ENCODE data around the gene GNB2.
"Not testable (repeated sequence)": the region's sequence is repeated elsewhere in the genome, so short reads cannot be mapped to it uniquely, and the experiment has no call there.

GNB2 gene

GRCh38 chr7:100673302-100673941 lies at the start of gene GNB2:
TSS of gene GNB2 (plus strand) at chr7:100673740. CDS start at chr7:100676266, 2,526 bp downstream.
- DNase-seq: peak; percentile 99

GRCh38 chr7:100623951-100624824 lies 49.4 kb upstream of the GNB2 start:
- DNase-seq: no peak

- no peak for DNase-seq
Measured at GRCh38 chr7:100626055-100626454, 47.5 kb upstream of the GNB2 start.

GRCh38 chr7:100626530-100627237 lies 46.9 kb upstream of the GNB2 start:
- peak; percentile 64 to 89 for DNase-seq

DNA sequence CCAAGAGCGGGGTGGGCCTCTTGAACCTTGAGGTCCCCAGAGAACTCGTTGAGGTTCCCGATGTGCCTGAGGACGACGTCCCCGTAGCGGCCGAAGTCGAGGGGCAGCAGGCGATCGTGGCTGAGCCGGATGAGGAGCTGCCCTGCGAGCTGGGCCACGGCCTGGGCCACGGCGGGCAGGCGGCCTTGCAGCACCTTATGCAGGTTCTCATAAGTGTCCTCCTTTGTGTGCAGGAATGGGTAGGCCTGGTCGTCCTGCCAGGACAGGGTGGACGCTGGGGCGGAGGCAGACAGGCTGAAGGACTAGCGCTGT lies 46.3 kb upstream of the GNB2 start:
- DNase-seq: no peak

DNA sequence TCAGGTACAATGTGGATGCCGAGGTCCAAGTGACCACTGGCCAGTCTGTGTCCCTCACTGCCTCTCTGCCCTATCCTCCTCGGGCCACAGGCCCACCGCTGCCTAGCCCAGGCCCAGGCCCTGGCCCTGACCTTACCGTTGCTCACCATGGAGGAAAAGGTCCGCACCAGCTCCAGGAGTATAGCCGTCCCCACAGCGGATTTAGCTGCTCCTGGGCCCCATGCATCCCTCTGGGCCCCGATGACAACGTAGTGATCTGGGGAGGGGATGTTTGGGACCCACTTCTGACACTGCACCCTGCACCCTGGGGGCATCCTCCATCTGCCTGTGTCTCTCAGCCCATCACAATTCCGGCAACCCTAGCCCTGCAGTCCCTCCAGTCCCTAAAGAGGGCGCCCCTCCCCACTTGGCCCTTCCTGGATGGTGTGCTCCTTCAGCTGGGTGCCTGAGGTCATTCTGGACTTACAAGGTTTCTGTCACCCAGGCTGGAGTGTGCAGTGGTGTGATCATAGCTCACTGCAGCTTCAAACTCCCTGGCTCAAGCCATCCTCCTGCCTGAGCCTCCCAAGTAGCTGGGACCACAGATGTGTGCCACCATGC lies 44.3 kb upstream of the GNB2 start:
- peak in 1 of 2 experiments; percentile 72 for DNase-seq

DNA sequence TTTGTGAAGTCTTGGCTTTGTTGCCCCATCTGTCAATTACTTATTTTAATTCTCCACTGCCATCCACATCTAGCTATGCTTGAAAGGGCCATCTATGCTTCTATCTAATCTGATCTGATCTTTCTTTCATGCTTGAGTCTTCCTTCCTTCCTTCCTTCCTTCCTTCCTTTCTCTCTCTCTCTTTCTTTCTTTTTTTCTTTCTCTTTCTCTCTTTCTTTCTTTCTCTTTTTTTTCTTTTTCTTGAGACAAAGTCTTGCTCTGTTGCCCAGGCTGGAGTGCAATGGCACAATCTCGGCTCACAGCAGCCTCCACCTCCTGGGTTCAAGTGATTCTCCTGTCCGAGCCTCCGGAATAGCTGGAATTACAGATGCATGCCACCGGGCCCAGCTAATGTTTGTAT lies 43.5 kb upstream of the GNB2 start:
- DNase-seq: no peak

- peak; percentile 64 to 84 for DNase-seq
Measured at GRCh38 chr7:100632951-100633717, 40.4 kb upstream of the GNB2 start.

DNA sequence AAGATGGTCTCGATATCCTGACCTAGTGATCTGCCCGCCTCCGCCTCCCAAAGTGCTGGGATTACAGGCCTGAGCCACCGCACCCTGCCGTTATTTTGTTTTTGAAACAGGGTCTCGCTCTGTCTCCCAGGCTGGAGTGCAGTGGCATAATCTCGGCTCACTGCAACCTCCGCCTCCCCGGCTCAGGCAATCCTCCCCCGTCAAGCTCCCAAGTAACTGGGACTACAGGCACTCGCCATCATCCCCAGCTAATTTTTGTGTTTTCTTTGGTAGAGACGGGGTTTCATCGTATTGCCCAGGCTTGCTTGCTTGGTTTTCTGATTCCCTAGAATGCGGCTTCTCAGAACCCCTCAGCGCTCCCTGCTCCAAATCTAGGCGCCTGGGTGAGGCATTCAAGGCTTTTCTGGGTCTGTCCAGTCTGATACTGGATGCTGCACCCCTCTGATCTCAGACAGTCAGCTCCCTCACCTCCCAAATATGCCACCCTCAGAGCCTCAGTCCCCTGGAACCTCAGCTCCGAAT lies 33.5 kb upstream of the GNB2 start:
- DNase-seq: no peak

- no peak for DNase-seq
Measured at GRCh38 chr7:100640517-100641440, 32.8 kb upstream of the GNB2 start.

- DNase-seq: no peak
Measured at GRCh38 chr7:100641463-100641859, 32.1 kb upstream of the GNB2 start, which contains the start of gene TFR2. TSS of gene TFR2 (minus strand) at chr7:100641552. CDS start at chr7:100641509, 43 bp downstream.

GRCh38 chr7:100641860-100642533 lies 31.5 kb upstream of the GNB2 start:
- no peak for DNase-seq

- DNase-seq: peak in 1 of 2 experiments; percentile 67
Measured at GRCh38 chr7:100642534-100642907, 31.0 kb upstream of the GNB2 start.

DNA sequence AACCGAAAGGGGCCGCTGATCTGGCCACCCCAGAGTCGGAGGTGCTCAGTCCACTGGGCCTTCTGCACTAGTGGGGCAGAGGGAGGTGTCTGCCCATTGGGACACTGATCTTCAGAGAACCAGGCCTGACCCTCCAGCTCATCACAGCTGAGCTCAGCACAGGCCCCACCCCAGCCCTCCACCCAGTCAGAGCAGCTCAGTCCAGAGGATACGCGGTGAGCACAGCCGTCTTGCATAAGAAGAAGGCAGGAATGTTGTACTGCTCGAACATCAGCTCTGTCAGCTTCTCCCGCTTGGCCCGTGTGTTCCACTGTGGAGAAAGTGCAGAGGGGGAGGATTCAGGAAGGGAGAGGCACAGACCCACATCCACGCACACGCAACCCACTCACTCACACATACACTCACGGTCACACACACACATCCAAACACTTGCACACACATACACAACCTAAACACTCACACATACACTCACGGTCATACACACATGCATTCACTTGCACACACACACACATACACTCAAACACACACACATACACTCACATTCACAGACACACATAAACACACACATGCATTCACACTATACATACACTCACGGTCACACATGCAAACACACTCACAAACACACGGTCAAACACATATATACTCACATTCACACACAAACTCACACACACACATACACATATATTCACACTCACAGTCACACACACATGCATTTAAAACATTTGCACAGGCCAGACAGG lies 23.5 kb upstream of the GNB2 start:
- no peak for DNase-seq

DNA sequence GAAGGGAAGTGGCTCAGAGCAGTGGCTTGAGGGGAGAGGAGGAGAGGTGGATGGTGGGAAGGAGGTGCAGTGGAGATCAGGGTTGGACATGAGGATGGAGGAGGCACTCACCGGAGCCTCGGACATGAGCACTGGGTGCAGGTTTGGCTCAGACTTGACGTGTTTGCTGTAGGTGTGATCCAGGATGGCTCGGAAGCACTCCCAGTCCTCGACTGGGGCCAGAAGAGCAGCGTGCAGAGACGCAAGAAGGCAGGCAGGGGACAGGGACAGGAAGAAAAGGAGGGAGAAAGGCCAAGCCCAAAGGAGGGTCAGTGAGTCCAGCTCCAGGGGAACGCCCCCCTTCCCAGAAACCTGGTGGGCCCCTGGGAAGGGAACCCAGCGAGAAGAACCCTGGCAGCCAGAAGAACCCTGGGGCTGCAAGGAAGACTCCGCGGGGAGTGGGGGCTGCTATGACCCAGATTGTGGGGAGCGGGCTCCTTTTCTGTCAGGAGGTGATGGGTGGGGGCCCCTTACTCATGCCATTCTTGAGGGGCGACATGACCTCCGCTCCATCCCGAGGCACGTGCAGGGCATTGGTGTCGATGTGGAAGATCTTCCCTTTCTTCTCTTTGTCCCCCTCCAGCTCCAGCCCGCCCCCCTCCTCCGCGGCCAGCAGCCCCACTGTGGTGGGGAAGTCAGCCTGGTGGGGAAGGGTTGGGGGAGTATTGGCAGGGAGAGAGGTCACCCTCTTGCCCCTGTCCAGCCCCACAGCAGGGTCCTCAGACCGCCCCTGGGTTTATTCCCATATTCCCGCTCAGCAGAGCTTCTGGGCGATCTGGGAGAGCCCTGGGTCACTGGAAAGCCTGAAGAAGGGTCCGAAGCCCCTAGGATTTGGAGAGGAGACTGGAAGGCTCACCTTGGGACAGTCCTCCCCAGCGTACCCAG lies 18.4 kb upstream of the GNB2 start:
- no peak for DNase-seq

DNA sequence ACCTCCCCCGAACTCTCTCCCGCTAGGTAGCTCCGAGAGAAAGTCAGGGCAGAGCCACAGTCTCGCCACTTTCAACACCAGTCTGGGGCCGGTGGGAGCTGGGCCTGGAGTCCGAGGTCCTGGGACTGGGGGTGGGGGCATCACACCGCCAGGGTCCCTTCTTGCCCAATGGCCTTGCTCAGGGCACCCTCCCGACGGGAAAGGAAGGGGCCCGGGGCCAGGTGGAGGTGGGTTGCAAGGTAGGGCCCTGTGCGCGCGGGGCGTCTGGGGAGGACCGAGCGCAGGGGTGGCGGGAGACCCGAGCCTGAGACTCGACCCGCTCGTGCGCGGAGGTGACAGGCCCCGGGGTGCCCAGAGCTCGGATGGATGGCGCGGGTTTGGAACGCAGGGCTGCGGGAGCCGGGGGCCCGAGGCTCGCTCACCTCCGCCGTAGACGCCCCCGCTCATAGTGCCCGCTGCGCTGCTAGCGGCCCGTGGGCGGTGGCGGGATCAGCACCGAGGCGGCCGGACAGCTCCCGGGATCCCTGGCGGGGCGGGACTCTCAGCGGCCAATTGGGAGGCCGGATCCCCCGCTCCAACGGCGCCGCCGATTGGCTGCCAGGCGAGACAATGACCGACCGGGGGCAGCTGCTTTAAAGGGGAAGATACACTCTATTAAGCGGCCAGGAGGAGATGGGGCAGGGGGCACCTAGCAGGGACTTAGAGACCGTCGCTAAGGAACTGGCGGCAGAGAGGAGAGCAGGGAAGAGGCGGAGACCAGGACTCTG lies 17.4 kb upstream of the GNB2 start, which contains the start of gene ACTL6B:
ACTL6B (minus strand) TSS at position 541 of the 767 bp plus-strand sequence; CDS start at position 447, 94 bp downstream.
- peak; percentile 57 to 93 for DNase-seq

- not testable (repeated sequence) for DNase-seq
Measured at GRCh38 chr7:100662194-100662776, 11.3 kb upstream of the GNB2 start.

Data from NCI-H526 (cell line).